ENCODE data around the gene ATP6V1D. TPM values are rescaled to one million over a fixed set of nuclear protein-coding genes. Genes with fewer than 3 reads are reported as not detected.

ATP6V1D gene
- total RNA-seq, 4 donors from 2014 or later, result 69.3 to 117 (median 98.4) TPM

GRCh38 chr14:67389275-67389674 is 29.7 kb upstream of the ATP6V1D start:
- H3K36me3 ChIP-seq, result peaks cover 0 to 27% (median 18%) of the 10 kb centered on the region in 4 donors
- intact Hi-C loops (cut with DNase I), result no loop called here
- H3K4me3 ChIP-seq, result no peak overlapping the region
- 88% methylated on average over 3 of the region's 3 CpGs for WGBS
- H3K4me1 ChIP-seq, result peaks cover 0 to 20% (median 4%) of the 10 kb centered on the region in 4 donors
- no peaks in the 10 kb centered on the region for H3K27me3 ChIP-seq
- H3K9me3 ChIP-seq, result no peaks in the 10 kb centered on the region
- no peak for TF ChIP-seq POLR2AphosphoS5 (IDR thresholded peaks at IDR 0.05)
- no peak for TF ChIP-seq EP300 (IDR thresholded peaks at IDR 0.05)
- no peak for TF ChIP-seq CTCF (IDR thresholded peaks at IDR 0.05)
- no peak for TF ChIP-seq POLR2A (IDR thresholded peaks at IDR 0.05; ENCODE audit: low read depth)
- H3K27ac ChIP-seq (replicated peaks in 1 of 4), result no peak overlapping the region
- DNase-seq (ENCODE audit: extremely low spot score), result no peak

GRCh38 chr14:67387195-67387594 is 27.6 kb upstream of the ATP6V1D start:
- 68% methylated on average over 2 of the region's 2 CpGs for WGBS
- no peaks in the 10 kb centered on the region for H3K9me3 ChIP-seq
- no peak for TF ChIP-seq POLR2A (IDR thresholded peaks at IDR 0.05; ENCODE audit: low read depth)
- no peak for TF ChIP-seq CTCF (IDR thresholded peaks at IDR 0.05)
- TF ChIP-seq POLR2AphosphoS5 (IDR thresholded peaks at IDR 0.05), result no peak
- no peaks in the 10 kb centered on the region for H3K27me3 ChIP-seq
- intact Hi-C loops (cut with DNase I), result no loop called here
- H3K4me3 ChIP-seq, result no peak overlapping the region
- DNase-seq (ENCODE audit: extremely low spot score), result no peak
- no peak overlapping the region for H3K27ac ChIP-seq (replicated peaks in 1 of 4)
- peaks cover 20 to 47% (median 38%) of the 10 kb centered on the region in 4 donors for H3K36me3 ChIP-seq
- peaks cover 0 to 20% (median 4%) of the 10 kb centered on the region in 4 donors for H3K4me1 ChIP-seq

- H3K36me3 ChIP-seq, result peaks cover 34 to 63% (median 54%) of the 10 kb centered on the region in 4 donors
- 95% methylated on average over 2 of the region's 2 CpGs for WGBS
- intact Hi-C loops (cut with DNase I), result no loop called here
Observed at GRCh38 chr14:67385618-67386017, 26.0 kb upstream of the ATP6V1D start.

GRCh38 chr14:67385120-67385519 is 25.5 kb upstream of the ATP6V1D start:
- Histone ChIP-seq H3K27ac (replicated peaks in 1 of 4) (no peak overlapping the region), H3K36me3 (peaks cover 35 to 68% (median 56%) of the 10 kb centered on the region in 4 donors)
- intact Hi-C loops (cut with DNase I), result no loop called here

More at GRCh38 chr14:67385618-67386017, 26.0 kb upstream of the ATP6V1D start:
- Histone ChIP-seq H3K4me3 (no peak overlapping the region), H3K27ac (replicated peaks in 1 of 4) (no peak overlapping the region), H3K9me3 (no peaks in the 10 kb centered on the region), H3K27me3 (no peaks in the 10 kb centered on the region), H3K4me1 (peaks cover 0 to 20% (median 4%) of the 10 kb centered on the region in 4 donors)
- no peak for DNase-seq (ENCODE audit: extremely low spot score)
- no peak for TF ChIP-seq POLR2AphosphoS5 (IDR thresholded peaks at IDR 0.05)
- TF ChIP-seq CTCF (IDR thresholded peaks at IDR 0.05), result no peak
- no peak for TF ChIP-seq POLR2A (IDR thresholded peaks at IDR 0.05; ENCODE audit: low read depth)
- no peak for TF ChIP-seq EP300 (IDR thresholded peaks at IDR 0.05)

More at GRCh38 chr14:67385120-67385519, 25.5 kb upstream of the ATP6V1D start:
- no peaks in the 10 kb centered on the region for H3K27me3 ChIP-seq
- peaks cover 0 to 20% (median 4%) of the 10 kb centered on the region in 4 donors for H3K4me1 ChIP-seq
- H3K9me3 ChIP-seq, result no peaks in the 10 kb centered on the region
- WGBS, result 65% methylated on average over 2 of the region's 2 CpGs
- no peak overlapping the region for H3K4me3 ChIP-seq
- no peak for DNase-seq (ENCODE audit: extremely low spot score)
- TF ChIP-seq POLR2AphosphoS5 (IDR thresholded peaks at IDR 0.05) (no peak), CTCF (IDR thresholded peaks at IDR 0.05) (no peak), EP300 (IDR thresholded peaks at IDR 0.05) (no peak), POLR2A (IDR thresholded peaks at IDR 0.05; ENCODE audit: low read depth) (no peak)

Measured in esophagus muscularis mucosa (tissue), 4 donors.